HG02970 (cell line): ENCODE data around the gene LMBRD1.
"Not testable (repeated sequence)": the region's sequence is repeated elsewhere in the genome, so short reads cannot be mapped to it uniquely, and the experiment has no call there.

ENCODE experiments used
- ATAC-seq: cut with Tn5 transposase; IDR thresholded peaks from one replicate; pipeline ENCODE4 v1.9.1; 2021; ENCODE audit warnings: mild to moderate bottlenecking, moderate library complexity, moderate number of reproducible peaks; ENCODE audit not compliant: unreplicated experiment, low FRiP score

LMBRD1 gene

GRCh38 chr6:69758214-69758613, 38.6 kb downstream of the LMBRD1 start:
- no peak for ATAC-seq

DNA sequence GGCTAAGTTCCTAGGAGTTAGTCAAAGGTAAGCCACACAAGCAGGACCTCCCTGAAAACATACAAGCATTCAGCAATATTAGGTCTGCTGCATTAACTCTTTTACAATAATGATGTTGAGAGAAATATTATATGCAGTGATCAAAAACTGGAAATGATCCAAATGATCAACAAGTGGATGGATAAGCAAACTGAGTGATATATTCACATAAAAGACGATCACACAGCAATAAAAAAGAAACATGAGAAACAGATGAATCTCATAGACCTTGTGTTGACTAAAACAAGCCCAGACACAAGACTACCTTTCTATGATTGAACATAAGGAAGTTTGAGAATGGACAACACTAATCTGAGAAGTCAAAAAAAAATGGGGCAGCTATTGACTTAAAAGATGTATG, 39.9 kb downstream of the LMBRD1 start:
- no peak for ATAC-seq

GRCh38 chr6:69756366-69756765, 40.4 kb downstream of the LMBRD1 start:
- no peak for ATAC-seq

- ATAC-seq = no peak
Observed at GRCh38 chr6:69735027-69735426, 61.8 kb downstream of the LMBRD1 start.

DNA sequence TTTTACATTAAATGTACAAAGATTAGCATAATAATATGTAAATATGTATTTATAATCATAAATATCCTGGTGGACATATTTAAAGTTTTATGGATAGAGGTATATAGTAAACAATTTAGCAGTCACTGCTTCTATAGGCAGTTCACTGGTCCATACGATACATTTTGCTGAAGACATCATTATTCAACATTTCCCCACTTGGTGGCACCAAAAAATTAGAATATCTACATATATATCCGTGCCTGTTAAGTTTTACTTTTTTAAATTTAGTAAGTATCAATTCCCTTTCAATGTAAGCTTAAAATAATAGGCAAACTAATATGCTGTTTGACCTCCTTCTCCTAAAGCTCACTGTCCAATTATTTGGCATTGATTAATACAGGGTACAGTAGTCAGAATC, 64.2 kb downstream of the LMBRD1 start:
- ATAC-seq = no peak

- ATAC-seq = no peak
Observed at GRCh38 chr6:69732045-69732444, 64.8 kb downstream of the LMBRD1 start.

- ATAC-seq = no peak
Observed at GRCh38 chr6:69729870-69730449, 66.8 kb downstream of the LMBRD1 start.

- no peak for ATAC-seq
Observed at GRCh38 chr6:69722683-69723082, 74.1 kb downstream of the LMBRD1 start.

- ATAC-seq = no peak
Observed at GRCh38 chr6:69719602-69720193, 77.1 kb downstream of the LMBRD1 start.

GRCh38 chr6:69706724-69707123, 90.1 kb downstream of the LMBRD1 start:
- no peak for ATAC-seq

DNA sequence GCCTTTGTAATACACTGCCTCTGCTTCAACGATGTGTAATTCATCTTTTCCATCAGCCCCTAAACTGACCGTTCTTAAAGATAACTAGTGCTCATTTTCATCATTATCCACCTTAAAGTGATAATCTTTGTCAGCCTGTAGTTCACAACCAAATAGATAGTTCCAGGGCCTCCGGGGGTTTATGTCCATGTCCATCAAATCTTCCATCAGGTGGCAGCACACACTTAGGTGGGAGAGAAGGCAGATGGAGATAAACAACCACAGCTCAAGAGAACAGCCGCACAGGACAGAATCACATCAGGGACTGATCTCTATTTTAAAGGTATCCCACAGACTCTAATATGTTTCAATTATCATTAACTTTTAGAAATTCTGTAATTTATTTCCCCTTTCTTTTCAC, 90.9 kb downstream of the LMBRD1 start:
- no peak for ATAC-seq

GRCh38 chr6:69704916-69705315, 91.9 kb downstream of the LMBRD1 start:
- ATAC-seq = no peak

DNA sequence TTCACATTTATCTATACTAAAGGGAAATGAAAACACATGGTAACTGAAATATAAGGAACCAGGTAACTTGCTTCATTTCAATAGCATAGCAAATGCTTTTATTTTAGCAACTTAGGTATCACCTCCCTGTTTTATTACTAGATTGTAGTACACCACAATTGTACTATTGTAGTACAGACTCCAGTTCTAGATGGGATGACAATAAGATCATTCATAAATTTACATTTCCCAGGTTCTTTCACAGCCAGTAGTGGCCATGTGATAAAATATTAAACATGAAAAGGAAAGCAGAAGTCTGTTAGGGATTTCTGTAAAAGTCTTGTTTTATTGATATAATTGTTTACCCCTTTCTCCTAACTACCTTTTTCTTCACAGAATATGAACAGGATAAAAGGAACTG, 97.2 kb downstream of the LMBRD1 start:
- no peak for ATAC-seq

- ATAC-seq = no peak
Observed at GRCh38 chr6:69696273-69696672, 100.5 kb downstream of the LMBRD1 start.

GRCh38 chr6:69693762-69694161, 103.0 kb downstream of the LMBRD1 start:
- no peak for ATAC-seq

- ATAC-seq = no peak
Observed at GRCh38 chr6:69690986-69691385, 105.8 kb downstream of the LMBRD1 start.

GRCh38 chr6:69680302-69680701, 116.5 kb downstream of the LMBRD1 start:
- no peak for ATAC-seq

DNA sequence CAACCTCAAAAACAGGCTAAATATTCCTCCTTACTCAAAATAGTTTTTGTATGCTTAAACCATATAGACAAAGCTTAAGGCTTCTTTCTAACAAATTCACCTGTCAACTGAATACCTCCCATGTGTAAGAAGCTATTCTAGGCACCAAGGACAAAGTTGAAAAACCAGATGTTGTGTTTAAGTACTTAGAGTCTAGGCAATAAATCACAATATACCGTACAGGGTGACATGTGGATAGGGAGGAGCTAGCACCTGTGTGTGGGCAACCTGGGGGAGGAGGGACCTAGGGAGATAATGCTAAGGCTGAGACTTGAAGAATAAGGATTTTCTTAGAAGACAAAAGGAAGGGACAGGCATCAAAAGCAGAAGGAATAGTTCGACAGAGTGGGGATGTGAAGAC, 123.5 kb downstream of the LMBRD1 start:
- ATAC-seq = no peak

DNA sequence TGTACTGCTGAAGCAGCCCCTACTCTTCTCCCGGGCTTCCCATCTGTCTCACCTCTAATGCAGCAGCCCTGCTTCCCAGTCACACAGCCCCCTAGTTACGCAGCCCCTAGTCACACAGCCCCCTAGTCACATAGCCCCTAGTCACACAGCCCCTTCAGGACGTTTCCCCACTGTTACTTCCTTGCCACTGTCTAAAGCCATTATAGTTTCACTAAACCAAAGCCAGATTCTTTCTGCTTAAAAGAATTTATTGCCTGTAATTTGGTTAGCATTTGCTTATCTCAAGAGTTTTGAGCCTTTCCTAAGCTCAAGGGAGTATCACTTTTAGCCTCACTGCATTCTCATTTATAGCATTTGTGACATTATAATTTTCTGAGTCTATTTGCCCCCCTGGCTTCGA, 127.9 kb downstream of the LMBRD1 start:
- ATAC-seq = no peak

- ATAC-seq = not testable (repeated sequence)
Observed at GRCh38 chr6:69666779-69667178, 130.0 kb downstream of the LMBRD1 start.

DNA sequence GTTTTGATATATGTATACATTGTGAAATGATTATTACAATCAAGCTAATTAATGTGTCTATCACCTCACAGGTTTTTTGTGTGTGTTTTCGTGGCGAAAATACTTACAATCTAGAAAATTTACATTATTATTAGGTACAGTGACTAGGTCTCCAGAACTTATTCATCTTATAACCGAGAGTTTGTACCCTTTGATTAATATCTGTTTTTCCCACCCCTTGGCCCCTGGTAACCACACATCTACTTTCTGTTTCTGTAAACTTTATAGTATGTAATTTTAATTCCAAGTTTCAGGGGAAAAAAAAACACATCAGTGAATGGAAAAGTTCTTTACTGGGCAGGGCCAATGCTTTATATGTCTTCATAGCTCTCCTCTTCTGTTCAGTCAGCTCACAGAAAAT, 131.4 kb downstream of the LMBRD1 start:
- ATAC-seq = no peak

GRCh38 chr6:69664551-69664950, 132.3 kb downstream of the LMBRD1 start:
- ATAC-seq = no peak

DNA sequence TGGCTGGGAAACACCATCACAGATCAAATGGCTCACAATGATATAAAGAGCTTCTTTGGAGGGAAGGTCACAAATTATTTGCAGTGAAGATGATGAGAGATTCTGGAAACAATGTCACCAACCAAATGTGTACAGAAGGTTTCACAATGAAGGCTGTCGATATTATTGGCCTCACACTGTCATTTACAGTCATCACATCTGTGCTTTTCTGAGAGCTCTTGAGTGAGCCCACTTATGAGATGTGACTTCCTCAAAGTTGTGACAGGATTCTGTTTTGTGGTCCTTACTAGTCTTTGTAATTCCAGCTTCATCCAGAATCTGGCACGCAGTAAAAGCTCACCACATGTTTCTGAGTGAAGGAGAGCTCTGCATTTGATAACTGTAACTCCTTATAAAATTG, 133.6 kb downstream of the LMBRD1 start:
- ATAC-seq = no peak
